ENCODE measurements around the gene DSCAML1.

DNA sequence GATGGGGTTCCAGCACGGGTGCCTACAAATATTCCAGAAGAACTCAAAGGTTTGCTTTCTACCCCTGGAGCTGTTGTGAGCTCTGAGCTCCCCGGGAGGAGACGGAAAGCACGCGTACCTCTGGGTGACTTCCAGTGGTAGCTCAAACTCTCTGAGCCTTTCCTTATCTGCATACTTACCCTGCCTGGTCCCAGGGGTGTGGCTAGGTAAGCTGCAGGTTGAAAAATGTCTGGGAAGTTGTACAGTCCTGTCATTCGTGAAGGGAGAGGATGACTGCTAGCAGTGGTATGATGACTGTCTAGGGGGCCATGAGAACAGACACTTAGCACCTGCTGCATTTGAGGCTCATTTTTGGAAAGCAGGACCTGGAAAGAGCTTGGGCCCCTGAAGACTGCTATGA lies 111.5 kb downstream of the DSCAML1 start:
- no peak for TF ChIP-seq EZH2 (IDR thresholded peaks at IDR 0.05; ENCODE audit: insufficient read depth, poor library complexity, severe bottlenecking)
- no peak for TF ChIP-seq EZH2phosphoT487 (IDR thresholded peaks at IDR 0.05; ENCODE audit: insufficient read depth, low read depth)
